ENCODE results near the gene B4GALT3.

Gene B4GALT3

GRCh38 chr1:161206411-161207140, 29.3 kb upstream of the B4GALT3 start:
- POLR2A ChIA-PET: interaction anchor here (1.4 kb wide), 1 partner anchor 19 kb away, joined by 3 read pairs; the partner anchor contains the start of gene TOMM40L
- CTCF ChIA-PET: interaction anchor here (1.0 to 13.8 kb wide), 8 partner anchors 9 to 176 kb away, joined by 3 to 117 read pairs (median 6); partner anchors contain the start of gene TOMM40L

DNA sequence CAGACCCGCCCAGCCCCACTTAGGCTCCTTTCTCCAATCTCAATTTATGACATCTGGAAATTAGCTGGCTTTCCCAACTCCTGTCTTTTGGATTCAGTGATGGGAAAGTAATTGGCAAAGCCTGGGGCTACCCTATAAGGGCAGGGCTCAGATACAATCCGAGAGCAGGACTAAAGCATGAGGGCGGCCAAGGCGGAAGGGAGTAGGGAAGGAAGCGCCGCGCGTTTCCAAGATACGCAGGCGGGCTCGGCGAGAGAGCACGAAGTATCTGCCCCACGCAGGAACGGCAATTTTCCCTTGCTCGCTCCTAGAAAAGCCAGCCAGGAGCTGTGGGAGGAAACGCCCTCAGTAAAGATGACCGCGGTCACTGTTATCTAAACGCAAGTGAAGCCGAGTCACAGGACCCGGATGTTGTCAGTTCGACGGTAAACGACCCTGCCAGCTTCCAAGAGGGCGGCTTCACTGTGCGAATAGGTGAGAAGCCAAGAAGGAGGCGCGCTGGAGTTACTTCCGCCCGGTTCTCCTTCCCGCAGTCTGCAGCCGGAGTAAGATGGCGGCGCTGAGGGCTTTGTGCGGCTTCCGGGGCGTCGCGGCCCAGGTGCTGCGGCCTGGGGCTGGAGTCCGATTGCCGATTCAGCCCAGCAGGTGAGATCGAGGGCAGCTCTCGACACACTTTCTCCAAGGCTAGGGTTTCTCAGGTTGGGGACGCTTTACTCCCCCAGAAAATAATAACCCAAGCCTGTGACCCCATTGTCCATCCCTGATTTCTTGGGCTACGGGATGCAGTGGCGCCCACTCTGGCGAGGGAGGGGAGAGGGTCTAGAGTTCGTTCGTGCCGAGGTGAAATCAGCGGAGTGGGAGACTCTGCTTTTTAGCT, 24.8 kb upstream of the B4GALT3 start, which contains the start of gene NDUFS2:
Gene NDUFS2, plus strand, starts transcription at position 532 of the 877 bp plus-strand sequence. Its CDS starts 19 bp downstream, at position 551.
- ChIA-PET POLR2A (interaction anchor here (0.9 to 1.0 kb wide), 2 partner anchors 23 to 36 kb away, joined by 4 read pairs; partner anchors contain the start of genes PPOX and TOMM40L), CTCF (interaction anchor here (0.9 to 13.8 kb wide), 17 partner anchors 9 to 180 kb away, joined by 3 to 117 read pairs (median 6); partner anchors contain the start of genes APOA2, PPOX and TOMM40L)
- TF ChIP-seq CTCF (IDR thresholded peaks at IDR 0.05; ENCODE audit: control extremely low read depth, extremely low read depth, low read depth, missing control alignments): peak; percentile 10
- peak; percentile 94 for DNase-seq (ENCODE audit: extremely low spot score)

More at GRCh38 chr1:161206411-161207140, 29.3 kb upstream of the B4GALT3 start:
- DNase-seq (ENCODE audit: extremely low spot score): no peak
- TF ChIP-seq CTCF (IDR thresholded peaks at IDR 0.05; ENCODE audit: control extremely low read depth, extremely low read depth, low read depth, missing control alignments): no peak

DNA sequence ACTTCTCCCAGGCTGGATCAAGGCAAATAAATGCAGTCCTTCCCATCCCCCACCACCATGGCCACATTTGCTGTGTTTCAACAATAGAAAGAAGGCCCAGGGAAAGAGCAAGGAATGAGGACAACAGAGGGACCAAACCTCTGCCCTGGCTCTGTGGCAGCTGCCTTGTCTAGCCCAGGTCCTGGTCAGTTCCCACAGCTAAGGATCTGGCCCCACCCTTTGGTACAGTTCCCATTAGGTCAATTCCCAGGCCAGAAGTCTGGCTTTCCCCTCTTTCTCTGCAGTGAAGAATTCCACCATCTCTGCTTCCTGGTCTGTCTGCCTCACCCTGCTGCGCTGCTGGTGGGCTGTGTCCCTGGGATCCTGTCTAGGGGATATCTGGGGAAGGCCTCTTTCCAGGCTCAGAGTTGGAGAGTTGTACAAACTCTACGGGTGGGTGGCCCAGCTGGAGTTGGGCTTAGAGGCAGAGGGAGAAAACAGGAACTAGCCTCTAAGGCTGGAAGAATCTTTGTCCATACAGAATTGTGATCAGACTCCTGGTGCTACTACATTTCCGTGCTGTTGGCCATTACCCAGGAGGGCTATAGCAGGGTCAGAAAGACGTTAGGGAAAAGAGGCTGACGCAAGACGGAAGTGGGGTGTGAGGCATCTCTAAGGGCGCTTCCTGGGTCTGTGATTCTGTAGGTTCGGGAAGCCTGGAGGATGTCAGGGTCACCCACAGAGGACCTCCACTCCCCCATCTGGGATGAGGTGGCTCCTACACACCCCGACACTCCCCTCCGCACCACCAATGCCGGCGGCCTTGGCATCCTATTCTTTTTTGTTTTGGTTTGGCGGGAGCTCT, 23.9 kb upstream of the B4GALT3 start:
- DNase-seq (ENCODE audit: extremely low spot score): no peak
- POLR2A ChIA-PET: no interaction called here
- CTCF ChIA-PET: interaction anchor here (0.9 to 13.8 kb wide), 13 partner anchors 9 to 181 kb away, joined by 3 to 117 read pairs (median 9); partner anchors contain the start of genes PPOX and TOMM40L
- TF ChIP-seq CTCF (IDR thresholded peaks at IDR 0.05; ENCODE audit: control extremely low read depth, extremely low read depth, low read depth, missing control alignments): no peak

DNA sequence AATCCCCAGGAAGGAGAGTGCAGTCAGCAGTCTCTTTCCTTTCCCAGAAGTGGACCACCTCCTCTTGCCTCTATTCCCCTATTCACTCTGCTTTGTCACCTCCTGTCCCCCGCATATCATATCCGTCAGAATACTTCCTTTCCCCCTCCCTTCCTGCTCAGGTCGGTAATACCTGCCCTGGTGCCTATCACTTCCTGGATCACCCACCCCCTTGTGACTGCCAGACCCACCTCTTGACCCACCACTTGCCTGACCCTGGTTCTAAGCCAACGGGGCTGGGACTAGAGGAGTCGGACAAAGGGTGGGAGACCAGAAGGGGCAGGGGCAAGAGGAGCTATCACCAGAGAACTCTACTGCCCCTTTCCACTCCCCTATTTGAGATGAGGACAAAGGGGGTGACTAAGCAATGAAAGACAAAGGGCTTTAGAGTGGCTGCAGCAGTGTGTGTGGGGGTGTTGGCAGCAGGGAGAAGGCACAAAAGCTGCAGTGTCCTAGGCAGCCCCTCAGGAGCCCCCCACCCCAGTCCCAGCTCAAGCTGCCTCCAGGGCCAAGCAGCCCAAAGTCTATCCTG, 23.2 kb upstream of the B4GALT3 start:
- ChIA-PET POLR2A (no interaction called here), CTCF (interaction anchor here (1.0 to 13.8 kb wide), 4 partner anchors 8 to 182 kb away, joined by 3 to 117 read pairs (median 25); no protein-coding TSS in a partner anchor)
- DNase-seq (ENCODE audit: extremely low spot score): no peak
- TF ChIP-seq CTCF (IDR thresholded peaks at IDR 0.05; ENCODE audit: control extremely low read depth, extremely low read depth, low read depth, missing control alignments): no peak

- no peak for TF ChIP-seq CTCF (IDR thresholded peaks at IDR 0.05; ENCODE audit: control extremely low read depth, extremely low read depth, low read depth, missing control alignments)
- POLR2A ChIA-PET: no interaction called here
- DNase-seq (ENCODE audit: extremely low spot score): no peak
- CTCF ChIA-PET: interaction anchor here (0.9 to 3.9 kb wide), 3 partner anchors 8 to 182 kb away, joined by 3 to 15 read pairs (median 4); no protein-coding TSS in a partner anchor
Observed at GRCh38 chr1:161199506-161200139, 22.3 kb upstream of the B4GALT3 start.

Data from GM10248 (cell line).